IPS DF 4.7 (cell line): ENCODE results near the gene ZBED4.
A peak's percentile ranks its signal among the peaks of the same experiment; 100 is the strongest.
"Not testable (repeated sequence)": the region's sequence is repeated elsewhere in the genome, so short reads cannot be mapped to it uniquely, and the experiment has no call there.

ENCODE experiments used
- DNase-seq: peaks from one replicate; pipeline ENCODE4 v3.0.0-alpha.2; 2013; ENCODE audit warnings: low spot score; ENCODE audit errors: extremely low read depth

The ZBED4 gene

GRCh38 chr22:49852898-49853894 is at the start of gene ZBED4:
Gene ZBED4 (plus strand): TSS chr22:49853844. CDS start chr22:49883663, 29,819 bp downstream.
- peak; percentile 86 for DNase-seq

GRCh38 chr22:49807129-49807528 is 46.5 kb upstream of the ZBED4 start:
- no peak for DNase-seq

GRCh38 chr22:49807780-49808708 is 45.6 kb upstream of the ZBED4 start:
- DNase-seq, result no peak

GRCh38 chr22:49810363-49811019 is 43.2 kb upstream of the ZBED4 start:
- DNase-seq, result no peak

- DNase-seq, result no peak
Measured at GRCh38 chr22:49811020-49811791, 42.4 kb upstream of the ZBED4 start.

- DNase-seq, result no peak
Measured at GRCh38 chr22:49812838-49813237, 40.8 kb upstream of the ZBED4 start.

GRCh38 chr22:49814164-49814686 is 39.4 kb upstream of the ZBED4 start:
- DNase-seq, result no peak

- no peak for DNase-seq
Measured at GRCh38 chr22:49814856-49815255, 38.8 kb upstream of the ZBED4 start.

GRCh38 chr22:49815641-49816091 is 38.0 kb upstream of the ZBED4 start:
- no peak for DNase-seq

- DNase-seq, result no peak
Measured at GRCh38 chr22:49817359-49817758, 36.3 kb upstream of the ZBED4 start.

GRCh38 chr22:49820984-49821383 is 32.7 kb upstream of the ZBED4 start:
- no peak for DNase-seq

- not testable (repeated sequence) for DNase-seq
Measured at GRCh38 chr22:49821741-49822140, 31.9 kb upstream of the ZBED4 start.

- no peak for DNase-seq
Measured at GRCh38 chr22:49823289-49824045, 30.2 kb upstream of the ZBED4 start.

GRCh38 chr22:49824185-49824925 is 29.3 kb upstream of the ZBED4 start:
- no peak for DNase-seq

- DNase-seq, result no peak
Measured at GRCh38 chr22:49824936-49825335, 28.7 kb upstream of the ZBED4 start.

GRCh38 chr22:49825436-49825835 is 28.2 kb upstream of the ZBED4 start:
- DNase-seq, result no peak

GRCh38 chr22:49825944-49826602 is 27.6 kb upstream of the ZBED4 start:
- DNase-seq, result no peak

GRCh38 chr22:49826603-49827270 is 26.9 kb upstream of the ZBED4 start:
- no peak for DNase-seq
